Tibial nerve (tissue), 4 donors: ENCODE data around the gene SHB. TPM values are rescaled to one million over a fixed set of nuclear protein-coding genes. Genes with fewer than 3 reads are reported as not detected.

ENCODE experiments used
- DNase-seq, 2 donors: peaks; one replicate each; pipeline ENCODE4 v3.0.0-alpha.2; 2019; ENCODE audit warnings: low spot score in 2 of 2
- H3K27ac ChIP-seq, 4 donors: fragments of 200-600 bp; sonication (generic) in 3 of 4; one replicate each; pipeline ENCODE4 v1.5.1; 2017 to 2019; ENCODE audit warnings: mild to moderate bottlenecking in 1 of 4
- H3K27me3 ChIP-seq, 2 donors: fragments of 200-600 bp; sonication (generic) in 1 of 2; one replicate each; pipeline versions ENCODE4 v1.5.1 to v1.6.0; 2017 to 2019
- H3K36me3 ChIP-seq, 3 donors: fragments of 200-600 bp; sonication (generic); one replicate each; pipeline ENCODE4 v1.5.1; 2018 to 2019
- H3K4me1 ChIP-seq, 4 donors: fragments of 200-600 bp; sonication (generic) in 3 of 4; one replicate each; pipeline ENCODE4 v1.5.1; 2017 to 2019
- H3K4me3 ChIP-seq, 4 donors: fragments of 200-600 bp; sonication (generic) in 3 of 4; one replicate each; pipeline ENCODE4 v1.5.1; 2017 to 2019; ENCODE audit warnings: mild to moderate bottlenecking in 1 of 4, moderate library complexity in 1 of 4
- H3K9me3 ChIP-seq, 4 donors: fragments of 200-600 bp; sonication (generic) in 3 of 4; one replicate each; pipeline ENCODE4 v1.5.1; 2017 to 2019
- CTCF ChIP-seq, 5 experiments: fragments of 200-600 bp in 3 of 5; fragments of 450-650 bp in 2 of 5; sonication (generic) in 3 of 5; IDR thresholded peaks; one replicate each; pipeline ENCODE4 v1.5.1; 2016 to 2019; ENCODE audit warnings: antibody characterized with exemption in 5 of 5, mild to moderate bottlenecking in 3 of 5, moderate library complexity in 2 of 5
- EP300 ChIP-seq, 2 donors: sonication (generic); formaldehyde crosslinking; IDR thresholded peaks; one replicate each; pipeline ENCODE4 v1.6.1; 2017; ENCODE audit warnings: antibody characterized with exemption in 2 of 2, mild to moderate bottlenecking in 1 of 2
- POLR2A ChIP-seq, 2 donors: fragments of 450-650 bp; IDR thresholded peaks; one replicate each; pipeline ENCODE4 v1.6.1; 2017; ENCODE audit warnings: antibody characterized with exemption in 2 of 2, mild to moderate bottlenecking in 2 of 2, moderate library complexity in 2 of 2
- WGBS, 2 donors: methylation state at CpG; one replicate each; pipeline ENCODE4 v1.1.5; 2018; 5-methylcytosine and 5-hydroxymethylcytosine counted together
- total RNA-seq, 4 donors: library from RNA; depleted of rRNA; stranded (reverse); fragments of >200 nt; gene quantifications; one replicate each; pipeline ENCODE4 v1.1.0, GENCODE V29; 2016

The SHB gene
- total RNA-seq, 4 donors from 2014 or later = 6.3 to 15.9 (median 11.6) TPM

- H3K4me3 ChIP-seq = no peak overlapping the region
- 93 to 97% methylated on average over 17 of the region's 17 CpGs for WGBS, 2 donors
- H3K9me3 ChIP-seq = no peaks in the 10 kb centered on the region
- no peaks in the 10 kb centered on the region for H3K36me3 ChIP-seq
- H3K27ac ChIP-seq = no peak overlapping the region
- peaks cover 0 to 33% (median 8%) of the 10 kb centered on the region in 4 donors for H3K4me1 ChIP-seq
- DNase-seq = no peak
- H3K27me3 ChIP-seq = no peaks in the 10 kb centered on the region
- no peak for TF ChIP-seq CTCF (IDR thresholded peaks at IDR 0.05)
- no peak for TF ChIP-seq POLR2A (IDR thresholded peaks at IDR 0.05)
- TF ChIP-seq EP300 (IDR thresholded peaks at IDR 0.05) = no peak
Measured at GRCh38 chr9:38003946-38004808, 64.8 kb downstream of the SHB start.

- DNase-seq = no peak
- TF ChIP-seq POLR2A (IDR thresholded peaks at IDR 0.05) = no peak
- no peak for TF ChIP-seq EP300 (IDR thresholded peaks at IDR 0.05)
- TF ChIP-seq CTCF (IDR thresholded peaks at IDR 0.05) = no peak
- 77 to 100% methylated on average over 2 to 8 of the region's 8 CpGs for WGBS, 2 donors
Measured at GRCh38 chr9:38003230-38003629, 65.8 kb downstream of the SHB start.

GRCh38 chr9:38001430-38001829 lies 67.6 kb downstream of the SHB start:
- Histone ChIP-seq H3K4me3 (no peak overlapping the region), H3K27me3 (no peaks in the 10 kb centered on the region), H3K4me1 (peaks cover 0 to 6% (median 0%) of the 10 kb centered on the region in 4 donors), H3K9me3 (no peaks in the 10 kb centered on the region), H3K36me3 (no peaks in the 10 kb centered on the region), H3K27ac (no peak overlapping the region)
- TF ChIP-seq EP300 (IDR thresholded peaks at IDR 0.05) = no peak
- no peak for TF ChIP-seq CTCF (IDR thresholded peaks at IDR 0.05)
- no peak for TF ChIP-seq POLR2A (IDR thresholded peaks at IDR 0.05)
- 86 to 91% methylated on average over 7 of the region's 7 CpGs for WGBS, 2 donors
- DNase-seq = no peak

More at GRCh38 chr9:38003230-38003629, 65.8 kb downstream of the SHB start:
- peaks cover 0 to 24% (median 3%) of the 10 kb centered on the region in 4 donors for H3K4me1 ChIP-seq
- H3K9me3 ChIP-seq = no peaks in the 10 kb centered on the region
- no peaks in the 10 kb centered on the region for H3K36me3 ChIP-seq
- H3K4me3 ChIP-seq = no peak overlapping the region
- H3K27ac ChIP-seq = no peak overlapping the region
- no peaks in the 10 kb centered on the region for H3K27me3 ChIP-seq

GRCh38 chr9:38000735-38001134 lies 68.3 kb downstream of the SHB start:
- Histone ChIP-seq H3K4me1 (peaks cover 0 to 3% (median under 1%) of the 10 kb centered on the region in 4 donors), H3K36me3 (no peaks in the 10 kb centered on the region), H3K27me3 (no peaks in the 10 kb centered on the region), H3K27ac (no peak overlapping the region), H3K4me3 (no peak overlapping the region), H3K9me3 (no peaks in the 10 kb centered on the region)
- no peak for TF ChIP-seq POLR2A (IDR thresholded peaks at IDR 0.05)
- TF ChIP-seq CTCF (IDR thresholded peaks at IDR 0.05) = no peak
- no peak for TF ChIP-seq EP300 (IDR thresholded peaks at IDR 0.05)
- 89 to 93% methylated on average over 5 of the region's 5 CpGs for WGBS, 2 donors
- DNase-seq = no peak

GRCh38 chr9:38000332-38000731 lies 68.7 kb downstream of the SHB start:
- Histone ChIP-seq H3K9me3 (no peaks in the 10 kb centered on the region), H3K4me1 (peaks cover 0 to 7% (median 3%) of the 10 kb centered on the region in 4 donors), H3K27me3 (no peaks in the 10 kb centered on the region), H3K27ac (no peak overlapping the region), H3K36me3 (no peaks in the 10 kb centered on the region), H3K4me3 (no peak overlapping the region)
- 94 to 96% methylated on average over 9 of the region's 9 CpGs for WGBS, 2 donors
- TF ChIP-seq EP300 (IDR thresholded peaks at IDR 0.05) = no peak
- TF ChIP-seq CTCF (IDR thresholded peaks at IDR 0.05) = no peak
- no peak for TF ChIP-seq POLR2A (IDR thresholded peaks at IDR 0.05)
- DNase-seq = no peak
